Hepatocyte (in vitro differentiated cells): ENCODE measurements around the gene CMTM6.

Source experiments
- EZH2 ChIP-seq: fragments of 200-600 bp; sonication (generic); IDR thresholded peaks from 2 replicates; pipeline ENCODE4 v1.6.1; 2016; ENCODE audit warnings: antibody characterized with exemption, mild to moderate bottlenecking, borderline replicate concordance
- EZH2phosphoT487 ChIP-seq: fragments of 200-600 bp; sonication (generic); IDR thresholded peaks from one replicate; pipeline ENCODE4 v1.6.1; 2018; ENCODE audit warnings: antibody characterized with exemption, mild to moderate bottlenecking, low read depth, moderate library complexity; ENCODE audit not compliant: unreplicated experiment, severe bottlenecking
- TF ChIP-seq, protein P1 (sequence below): fragments of 200-600 bp; sonication (generic); IDR thresholded peaks from 2 replicates; pipeline ENCODE4 v1.5.1; 2016; ENCODE audit warnings: antibody characterized with exemption, mild to moderate bottlenecking; ENCODE audit not compliant: poor library complexity

DNA sequence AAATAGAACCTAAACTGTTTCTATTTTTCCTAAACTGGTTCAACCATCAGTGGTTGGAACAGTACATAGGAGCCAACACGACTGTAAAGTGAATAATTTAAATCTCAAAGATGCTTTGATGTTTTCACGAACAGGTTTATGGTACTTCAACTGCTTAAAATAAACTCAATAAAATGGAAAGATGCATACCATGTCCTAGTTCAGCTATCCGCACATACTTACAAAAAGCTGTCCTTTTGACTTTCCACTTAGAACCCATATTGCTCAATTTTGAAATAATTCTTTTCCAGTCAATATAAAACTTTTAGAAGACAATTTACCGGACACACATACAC is 902 bp downstream of the CMTM6 start:
- TF ChIP-seq, protein P1, sequence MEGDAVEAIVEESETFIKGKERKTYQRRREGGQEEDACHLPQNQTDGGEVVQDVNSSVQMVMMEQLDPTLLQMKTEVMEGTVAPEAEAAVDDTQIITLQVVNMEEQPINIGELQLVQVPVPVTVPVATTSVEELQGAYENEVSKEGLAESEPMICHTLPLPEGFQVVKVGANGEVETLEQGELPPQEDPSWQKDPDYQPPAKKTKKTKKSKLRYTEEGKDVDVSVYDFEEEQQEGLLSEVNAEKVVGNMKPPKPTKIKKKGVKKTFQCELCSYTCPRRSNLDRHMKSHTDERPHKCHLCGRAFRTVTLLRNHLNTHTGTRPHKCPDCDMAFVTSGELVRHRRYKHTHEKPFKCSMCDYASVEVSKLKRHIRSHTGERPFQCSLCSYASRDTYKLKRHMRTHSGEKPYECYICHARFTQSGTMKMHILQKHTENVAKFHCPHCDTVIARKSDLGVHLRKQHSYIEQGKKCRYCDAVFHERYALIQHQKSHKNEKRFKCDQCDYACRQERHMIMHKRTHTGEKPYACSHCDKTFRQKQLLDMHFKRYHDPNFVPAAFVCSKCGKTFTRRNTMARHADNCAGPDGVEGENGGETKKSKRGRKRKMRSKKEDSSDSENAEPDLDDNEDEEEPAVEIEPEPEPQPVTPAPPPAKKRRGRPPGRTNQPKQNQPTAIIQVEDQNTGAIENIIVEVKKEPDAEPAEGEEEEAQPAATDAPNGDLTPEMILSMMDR, result no peak
- no peak for TF ChIP-seq EZH2
- no peak for TF ChIP-seq EZH2phosphoT487
